Nephron progenitor cell (in vitro differentiated cells): ENCODE results near the gene ATN1.

Source experiments
- DNase-seq: peaks from one replicate; pipeline ENCODE4 v3.0.0; 2021
- H3K27ac Mint-ChIP-seq: 2 replicates; pipeline ENCODE4 v1.8.0; 2021; ENCODE audit warnings: mild to moderate bottlenecking, moderate library complexity, mixed read lengths
- H3K27me3 Mint-ChIP-seq: 2 replicates; pipeline ENCODE4 v1.8.0; 2021; ENCODE audit warnings: mild to moderate bottlenecking, low read depth, mixed read lengths; ENCODE audit not compliant: poor library complexity
- H3K36me3 Mint-ChIP-seq: 2 replicates; pipeline ENCODE4 v1.8.0; 2021; ENCODE audit warnings: low read depth, mixed read lengths
- H3K4me1 Mint-ChIP-seq: 2 replicates; pipeline ENCODE4 v1.8.0; 2021; ENCODE audit warnings: mixed read lengths
- H3K4me3 Mint-ChIP-seq: 2 replicates; pipeline ENCODE4 v1.8.0; 2021; ENCODE audit warnings: mild to moderate bottlenecking, moderate library complexity, mixed read lengths
- H3K9me3 Mint-ChIP-seq: 2 replicates; pipeline ENCODE4 v1.8.0; 2021; ENCODE audit warnings: mild to moderate bottlenecking, moderate library complexity, mixed read lengths
- TF ChIP-seq, protein P1 (sequence below): fragments of 200-600 bp; sonication (generic); IDR thresholded peaks from 2 replicates; pipeline ENCODE4 v1.5.0; 2021; ENCODE audit warnings: antibody characterized with exemption

The ATN1 gene

DNA sequence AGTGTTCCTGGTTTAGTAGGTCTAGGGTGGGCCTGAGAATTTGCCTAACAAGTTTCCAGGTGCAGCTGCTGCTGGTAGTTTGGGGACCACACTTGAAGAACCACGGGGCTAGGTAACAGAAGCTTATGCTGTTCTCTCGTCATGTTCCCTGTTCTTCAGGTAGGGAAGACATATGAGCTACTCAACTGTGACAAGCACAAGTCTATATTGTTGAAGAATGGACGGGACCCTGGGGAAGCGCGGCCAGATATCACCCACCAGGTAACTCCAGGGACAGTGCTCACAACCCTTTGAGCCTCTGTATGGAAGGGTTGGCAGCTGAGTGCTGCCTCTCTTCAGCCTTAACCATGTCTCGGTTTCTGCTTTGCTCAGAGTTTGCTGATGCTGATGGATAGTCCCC lies 46.4 kb downstream of the ATN1 start:
- TF ChIP-seq, protein P1, sequence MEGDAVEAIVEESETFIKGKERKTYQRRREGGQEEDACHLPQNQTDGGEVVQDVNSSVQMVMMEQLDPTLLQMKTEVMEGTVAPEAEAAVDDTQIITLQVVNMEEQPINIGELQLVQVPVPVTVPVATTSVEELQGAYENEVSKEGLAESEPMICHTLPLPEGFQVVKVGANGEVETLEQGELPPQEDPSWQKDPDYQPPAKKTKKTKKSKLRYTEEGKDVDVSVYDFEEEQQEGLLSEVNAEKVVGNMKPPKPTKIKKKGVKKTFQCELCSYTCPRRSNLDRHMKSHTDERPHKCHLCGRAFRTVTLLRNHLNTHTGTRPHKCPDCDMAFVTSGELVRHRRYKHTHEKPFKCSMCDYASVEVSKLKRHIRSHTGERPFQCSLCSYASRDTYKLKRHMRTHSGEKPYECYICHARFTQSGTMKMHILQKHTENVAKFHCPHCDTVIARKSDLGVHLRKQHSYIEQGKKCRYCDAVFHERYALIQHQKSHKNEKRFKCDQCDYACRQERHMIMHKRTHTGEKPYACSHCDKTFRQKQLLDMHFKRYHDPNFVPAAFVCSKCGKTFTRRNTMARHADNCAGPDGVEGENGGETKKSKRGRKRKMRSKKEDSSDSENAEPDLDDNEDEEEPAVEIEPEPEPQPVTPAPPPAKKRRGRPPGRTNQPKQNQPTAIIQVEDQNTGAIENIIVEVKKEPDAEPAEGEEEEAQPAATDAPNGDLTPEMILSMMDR = no peak
- Mint-ChIP-seq H3K4me1 (peaks cover 39% of the 10 kb centered on the region), H3K4me3 (no peak overlapping the region), H3K27ac (no peak overlapping the region), H3K36me3 (peaks cover 41% of the 10 kb centered on the region), H3K9me3 (no peaks in the 10 kb centered on the region), H3K27me3 (peaks cover 4% of the 10 kb centered on the region)
- DNase-seq = no peak

DNA sequence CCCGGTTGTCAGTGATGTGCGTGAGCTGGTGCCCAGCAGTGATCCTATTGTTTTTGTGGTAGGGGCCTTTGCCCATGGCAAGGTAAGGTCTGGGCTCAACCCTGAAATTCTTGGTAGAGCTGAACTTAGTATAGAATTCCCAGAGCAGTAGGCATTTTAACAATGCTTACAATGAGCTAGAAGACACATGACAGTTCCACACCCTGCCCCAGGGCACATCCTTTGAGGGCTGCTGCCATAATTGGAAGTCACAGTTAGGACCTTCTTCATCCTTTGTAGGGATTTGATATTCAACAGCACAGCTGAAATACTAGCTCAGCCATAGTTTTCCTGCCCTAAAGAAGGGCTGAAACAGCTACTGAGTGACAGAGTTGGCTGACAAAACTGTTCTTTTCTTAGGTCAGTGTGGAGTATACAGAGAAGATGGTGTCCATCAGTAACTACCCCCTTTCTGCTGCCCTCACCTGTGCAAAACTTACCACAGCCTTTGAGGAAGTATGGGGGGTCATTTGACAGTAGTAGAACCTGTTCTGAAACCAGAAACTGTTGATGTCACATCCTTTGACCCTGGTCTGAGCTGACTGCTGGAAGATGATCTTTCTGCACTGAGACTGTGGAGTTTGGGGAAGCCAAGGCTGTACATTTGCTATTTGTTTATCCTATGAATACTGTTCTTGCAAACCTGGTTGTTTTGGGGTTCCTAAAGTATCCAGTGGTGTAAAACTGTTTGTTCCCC lies 47.7 kb downstream of the ATN1 start:
- H3K27me3 Mint-ChIP-seq = peaks cover 4% of the 10 kb centered on the region
- peaks cover 41% of the 10 kb centered on the region for H3K36me3 Mint-ChIP-seq
- H3K9me3 Mint-ChIP-seq = no peaks in the 10 kb centered on the region
- H3K4me1 Mint-ChIP-seq = peaks cover 30% of the 10 kb centered on the region
- H3K4me3 Mint-ChIP-seq = no peak overlapping the region
- no peak for DNase-seq
- peak overlapping the region; percentile 77 for H3K27ac Mint-ChIP-seq
- TF ChIP-seq, protein P1 = no peak

DNA sequence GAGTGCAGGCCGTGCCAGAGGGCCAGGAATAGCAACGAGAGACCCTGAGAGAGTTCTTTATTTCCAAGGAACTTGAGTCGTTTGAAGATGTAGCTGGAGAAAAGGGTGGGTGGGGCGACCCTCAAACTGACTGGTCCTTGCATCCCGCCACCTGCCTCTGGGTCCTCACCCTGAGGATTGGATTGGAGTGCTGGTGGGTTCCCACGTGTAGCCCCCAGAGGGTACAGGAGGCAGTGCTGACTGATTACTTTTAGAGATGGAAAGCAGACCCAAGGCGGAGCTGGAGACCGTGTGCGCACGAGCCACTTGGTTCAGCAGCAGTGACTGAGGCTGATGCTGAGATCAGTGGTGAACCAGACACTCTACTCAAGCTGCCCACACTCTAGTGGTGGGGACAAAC lies 49.9 kb downstream of the ATN1 start:
- TF ChIP-seq, protein P1 = no peak
- Mint-ChIP-seq H3K27ac (peak overlapping the region; percentile 93), H3K4me3 (no peak overlapping the region), H3K36me3 (peaks cover 55% of the 10 kb centered on the region), H3K4me1 (peaks cover 11% of the 10 kb centered on the region), H3K27me3 (peaks cover 4% of the 10 kb centered on the region), H3K9me3 (no peaks in the 10 kb centered on the region)
- no peak for DNase-seq

DNA sequence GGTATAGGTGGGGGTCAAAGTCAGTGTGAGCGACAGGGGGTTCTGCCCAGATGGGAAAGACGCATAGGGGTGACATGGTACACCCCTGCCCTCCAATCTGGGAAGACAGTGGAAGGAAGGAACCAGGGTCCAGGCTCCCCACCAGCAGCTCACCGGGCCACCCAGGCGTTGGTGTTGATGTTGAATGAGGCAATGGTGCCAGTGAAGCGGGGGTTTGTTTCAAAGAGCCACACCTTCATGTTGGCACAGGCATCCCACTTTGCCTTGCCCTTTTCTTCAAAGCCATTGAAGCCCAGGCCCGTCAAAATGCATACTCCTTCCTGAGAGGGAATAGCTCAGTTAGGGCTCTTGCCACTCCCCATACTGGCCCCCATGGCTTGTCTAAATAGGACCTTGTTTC lies 50.4 kb downstream of the ATN1 start:
- Mint-ChIP-seq H3K27me3 (peaks cover 4% of the 10 kb centered on the region), H3K4me3 (no peak overlapping the region), H3K27ac (peak overlapping the region; percentile 80), H3K36me3 (peaks cover 57% of the 10 kb centered on the region), H3K9me3 (no peaks in the 10 kb centered on the region), H3K4me1 (peaks cover 6% of the 10 kb centered on the region)
- TF ChIP-seq, protein P1 = no peak
- DNase-seq = no peak

DNA sequence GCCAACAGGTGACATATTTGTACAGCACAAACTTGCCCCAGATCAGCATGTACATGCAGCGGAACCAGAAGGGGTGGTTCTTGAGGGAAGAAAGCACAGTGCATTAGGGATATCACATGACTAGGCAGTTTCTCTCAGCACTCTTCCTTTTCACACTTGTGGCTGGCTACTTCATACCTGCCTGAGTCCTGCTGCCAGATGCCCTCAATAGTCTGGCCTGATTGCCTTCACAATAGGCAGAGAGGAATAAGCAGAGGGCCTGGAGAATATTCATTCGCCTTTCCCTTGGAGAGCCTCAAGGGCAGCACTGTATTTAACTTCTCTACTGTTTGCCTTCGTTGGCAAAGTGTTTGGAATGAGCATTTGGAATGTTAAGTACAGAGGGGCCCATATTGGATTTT lies 50.9 kb downstream of the ATN1 start:
- TF ChIP-seq, protein P1 = no peak
- H3K27ac Mint-ChIP-seq = peak overlapping the region; percentile 80
- no peaks in the 10 kb centered on the region for H3K27me3 Mint-ChIP-seq
- peaks cover 61% of the 10 kb centered on the region for H3K36me3 Mint-ChIP-seq
- H3K9me3 Mint-ChIP-seq = no peaks in the 10 kb centered on the region
- H3K4me3 Mint-ChIP-seq = no peak overlapping the region
- peaks cover 1% of the 10 kb centered on the region for H3K4me1 Mint-ChIP-seq
- no peak for DNase-seq

DNA sequence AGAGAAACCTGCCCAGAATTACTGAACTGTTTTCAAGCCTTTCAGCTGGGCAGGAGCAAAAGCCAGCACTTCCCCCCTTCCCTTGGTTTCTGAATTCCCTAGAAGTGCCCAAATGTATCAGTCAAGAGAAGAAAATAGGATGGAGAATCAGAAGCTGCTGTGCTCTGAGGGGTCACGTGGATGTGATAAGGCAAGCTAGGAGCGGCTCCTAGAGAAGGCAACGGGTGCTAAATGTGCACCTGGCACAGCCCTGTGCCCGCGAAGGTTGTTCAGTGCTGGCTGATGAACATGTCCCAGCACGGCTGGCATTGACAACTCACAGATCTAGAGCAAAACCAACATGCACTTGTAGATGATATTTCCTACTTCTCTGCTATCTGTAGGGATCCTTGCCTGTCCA lies 51.3 kb downstream of the ATN1 start:
- H3K27me3 Mint-ChIP-seq = no peaks in the 10 kb centered on the region
- H3K27ac Mint-ChIP-seq = peak overlapping the region; percentile 83
- no peaks in the 10 kb centered on the region for H3K4me1 Mint-ChIP-seq
- H3K36me3 Mint-ChIP-seq = peaks cover 60% of the 10 kb centered on the region
- H3K4me3 Mint-ChIP-seq = no peak overlapping the region
- TF ChIP-seq, protein P1 = no peak
- no peak for DNase-seq
- no peaks in the 10 kb centered on the region for H3K9me3 Mint-ChIP-seq
